Right renal pelvis (tissue), 4 donors: ENCODE results near the gene MAMSTR. TPM values are rescaled to one million over a fixed set of nuclear protein-coding genes. Genes with fewer than 3 reads are reported as not detected.
A peak's percentile ranks its signal among the peaks of the same experiment; 100 is the strongest.
"Not testable (repeated sequence)": the region's sequence is repeated elsewhere in the genome, so short reads cannot be mapped to it uniquely, and the experiment has no call there.

ENCODE experiments used
- DNase-seq, 4 donors: peaks; one replicate each; pipeline ENCODE4 v3.0.0-alpha.2; 2013; ENCODE audit warnings: low read depth in 4 of 4, low spot score in 3 of 4, missing footprints in 1 of 4
- polyA plus RNA-seq, 4 donors: library from polyadenylated mRNA; unstranded; fragments of 120-200 nt; gene quantifications; one replicate each; pipeline ENCODE4 v1.2.1, GENCODE V29; 2013; ENCODE audit not compliant: insufficient read length in 4 of 4

MAMSTR gene
- polyA plus RNA-seq, 4 donors = 4.8 to 7.8 (median 6.5) TPM

- no peak for DNase-seq
Observed at GRCh38 chr19:48722196-48722708, 2.7 kb upstream of the MAMSTR start.

GRCh38 chr19:48720613-48721296, 1.2 kb upstream of the MAMSTR start:
- DNase-seq = peak; percentile 99 to 100 (median 100)

- DNase-seq = no peak
Observed at GRCh38 chr19:48720251-48720612, 707 bp upstream of the MAMSTR start.

- no peak for DNase-seq
Observed at GRCh38 chr19:48718711-48719231, 754 bp downstream of the MAMSTR start.

- DNase-seq = not testable (repeated sequence)
Observed at GRCh38 chr19:48718106-48718505, 1.4 kb downstream of the MAMSTR start.

- DNase-seq = no peak
Observed at GRCh38 chr19:48716562-48717291, 2.8 kb downstream of the MAMSTR start.

GRCh38 chr19:48715681-48716171, 3.8 kb downstream of the MAMSTR start:
- no peak for DNase-seq

GRCh38 chr19:48714759-48715675, 4.5 kb downstream of the MAMSTR start:
- DNase-seq = no peak

- peak; percentile 96 to 99 (median 98) for DNase-seq
Observed at GRCh38 chr19:48713864-48714755, 5.4 kb downstream of the MAMSTR start.

- no peak for DNase-seq
Observed at GRCh38 chr19:48713041-48713863, 6.3 kb downstream of the MAMSTR start.

- no peak for DNase-seq
Observed at GRCh38 chr19:48711106-48711662, 8.3 kb downstream of the MAMSTR start.

GRCh38 chr19:48708471-48708870, 11.1 kb downstream of the MAMSTR start:
- no peak for DNase-seq

- DNase-seq = no peak
Observed at GRCh38 chr19:48705431-48705830, 14.1 kb downstream of the MAMSTR start.

- no peak for DNase-seq
Observed at GRCh38 chr19:48703316-48703715, 16.2 kb downstream of the MAMSTR start.

- DNase-seq = no peak
Observed at GRCh38 chr19:48702701-48703100, 16.8 kb downstream of the MAMSTR start.

- DNase-seq = no peak
Observed at GRCh38 chr19:48698046-48698445, 21.5 kb downstream of the MAMSTR start.

GRCh38 chr19:48696353-48697010, 23.0 kb downstream of the MAMSTR start:
- no peak for DNase-seq
